Thyroid gland (tissue), 4 donors: ENCODE measurements around the gene RAB23. TPM values are rescaled to one million over a fixed set of nuclear protein-coding genes. Genes with fewer than 3 reads are reported as not detected.

Experiments
- DNase-seq, 2 donors: peaks; one replicate each; pipeline ENCODE4 v3.0.0-alpha.2; 2019
- H3K27ac ChIP-seq, 3 donors: fragments of 200-600 bp; sonication (generic); 1 replicate in 2 of 3; 2 replicates in 1 of 3; pipeline ENCODE4 v1.5.1; 2016 to 2019; ENCODE audit warnings: mild to moderate bottlenecking in 1 of 3, moderate library complexity in 1 of 3
- H3K27me3 ChIP-seq: fragments of 200-600 bp; sonication (generic); one replicate; pipeline ENCODE4 v1.5.1; 2019
- H3K36me3 ChIP-seq, 2 donors: fragments of 200-600 bp; sonication (generic); one replicate each; pipeline ENCODE4 v1.5.1; 2016 to 2019
- H3K4me1 ChIP-seq, 2 donors: fragments of 200-600 bp; sonication (generic); one replicate each; pipeline ENCODE4 v1.5.1; 2017 to 2019
- H3K4me3 ChIP-seq, 3 donors: fragments of 200-600 bp; sonication (generic); replicated peaks in 1 of 3; 1 replicate in 2 of 3; 2 replicates in 1 of 3; pipeline ENCODE4 v1.5.1; 2016; ENCODE audit warnings: mild to moderate bottlenecking in 1 of 3
- H3K9me3 ChIP-seq: fragments of 200-600 bp; sonication (generic); one replicate; pipeline ENCODE4 v1.5.1; 2017
- POLR2A ChIP-seq, 2 donors: fragments of 450-650 bp; IDR thresholded peaks; one replicate each; pipeline ENCODE4 v1.6.1; 2017; ENCODE audit warnings: antibody characterized with exemption in 2 of 2, mild to moderate bottlenecking in 2 of 2, moderate library complexity in 1 of 2
- WGBS, 2 donors: methylation state at CpG; one replicate each; pipeline ENCODE4 v1.1.5; 2017; 5-methylcytosine and 5-hydroxymethylcytosine counted together
- intact Hi-C: fragments of 100-400 bp; cut with DNase I; formaldehyde crosslinking; loops from one replicate; pipeline ENCODE4 v1.15.1; 2023
- total RNA-seq, 4 donors: library from RNA; depleted of rRNA; stranded (reverse); fragments of >200 nt; gene quantifications; one replicate each; pipeline ENCODE4 v1.2.3, GENCODE V29; 2016
- TF ChIP-seq, protein P1 (sequence below), 6 experiments: fragments of 200-600 bp in 3 of 6; fragments of 450-650 bp in 3 of 6; sonication (generic) in 3 of 6; IDR thresholded peaks; one replicate each; pipeline ENCODE4 v1.5.1; 2016 to 2019; ENCODE audit warnings: antibody characterized with exemption in 6 of 6, mild to moderate bottlenecking in 2 of 6, inconsistent platforms in 1 of 6, moderate library complexity in 1 of 6

RAB23 gene
- total RNA-seq, 4 donors from 2014 or later: 19.6 to 38.9 (median 27.9) TPM

DNA sequence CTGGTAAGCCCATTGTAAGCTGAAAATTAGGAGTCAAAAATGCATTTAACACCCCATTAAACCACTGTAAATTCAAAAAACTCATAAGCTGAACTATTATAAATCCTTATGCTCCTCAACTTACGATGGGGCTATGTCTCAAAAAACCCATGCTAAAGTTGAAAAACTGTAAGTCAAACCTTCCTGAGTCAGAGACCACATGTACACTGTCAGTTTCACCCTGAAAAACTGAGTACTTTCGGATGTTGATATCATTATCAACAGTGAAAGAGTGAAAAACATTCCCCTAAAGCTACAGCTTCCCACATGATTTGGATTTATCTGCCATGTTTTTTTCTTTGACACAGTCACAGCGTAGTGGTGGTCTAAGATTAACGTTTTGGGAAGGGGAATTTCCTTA, 14.2 kb downstream of the RAB23 start:
- H3K4me1 ChIP-seq: peaks cover 8 to 25% of the 10 kb centered on the region in 2 donors
- no peaks in the 10 kb centered on the region for H3K27me3 ChIP-seq
- no peak for TF ChIP-seq POLR2A (IDR thresholded peaks at IDR 0.05)
- TF ChIP-seq, protein P1, sequence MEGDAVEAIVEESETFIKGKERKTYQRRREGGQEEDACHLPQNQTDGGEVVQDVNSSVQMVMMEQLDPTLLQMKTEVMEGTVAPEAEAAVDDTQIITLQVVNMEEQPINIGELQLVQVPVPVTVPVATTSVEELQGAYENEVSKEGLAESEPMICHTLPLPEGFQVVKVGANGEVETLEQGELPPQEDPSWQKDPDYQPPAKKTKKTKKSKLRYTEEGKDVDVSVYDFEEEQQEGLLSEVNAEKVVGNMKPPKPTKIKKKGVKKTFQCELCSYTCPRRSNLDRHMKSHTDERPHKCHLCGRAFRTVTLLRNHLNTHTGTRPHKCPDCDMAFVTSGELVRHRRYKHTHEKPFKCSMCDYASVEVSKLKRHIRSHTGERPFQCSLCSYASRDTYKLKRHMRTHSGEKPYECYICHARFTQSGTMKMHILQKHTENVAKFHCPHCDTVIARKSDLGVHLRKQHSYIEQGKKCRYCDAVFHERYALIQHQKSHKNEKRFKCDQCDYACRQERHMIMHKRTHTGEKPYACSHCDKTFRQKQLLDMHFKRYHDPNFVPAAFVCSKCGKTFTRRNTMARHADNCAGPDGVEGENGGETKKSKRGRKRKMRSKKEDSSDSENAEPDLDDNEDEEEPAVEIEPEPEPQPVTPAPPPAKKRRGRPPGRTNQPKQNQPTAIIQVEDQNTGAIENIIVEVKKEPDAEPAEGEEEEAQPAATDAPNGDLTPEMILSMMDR (IDR thresholded peaks at IDR 0.05): no peak
- intact Hi-C loops: no loop called here
- no peaks in the 10 kb centered on the region for H3K36me3 ChIP-seq
- 96 to 98% methylated on average over 4 of the region's 4 CpGs for WGBS, 2 donors
- no peaks in the 10 kb centered on the region for H3K9me3 ChIP-seq
- no peak overlapping the region for H3K4me3 ChIP-seq
- H3K27ac ChIP-seq: no peak overlapping the region
- no peak for DNase-seq

DNA sequence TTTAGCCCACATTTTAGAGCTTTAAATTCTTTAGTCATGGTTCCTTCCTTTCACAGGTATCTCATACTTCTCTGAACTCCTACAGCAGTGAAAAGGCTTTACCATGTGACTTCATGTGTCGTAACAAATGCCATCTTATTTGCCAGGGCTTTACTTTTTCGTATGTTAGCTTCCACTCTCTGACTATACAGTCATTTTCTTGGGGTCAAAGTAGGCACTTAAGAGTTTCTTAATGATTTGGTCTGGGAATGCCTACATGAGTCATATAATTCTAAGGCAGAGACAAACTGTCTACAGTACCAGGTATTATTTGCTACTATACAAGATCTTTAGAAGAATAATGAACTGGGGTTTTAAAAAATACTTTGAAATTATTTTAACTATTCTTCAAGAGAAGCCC, 15.0 kb downstream of the RAB23 start:
- H3K4me3 ChIP-seq: no peak overlapping the region
- no peak for TF ChIP-seq POLR2A (IDR thresholded peaks at IDR 0.05)
- TF ChIP-seq, protein P1 (IDR thresholded peaks at IDR 0.05): no peak
- intact Hi-C loops: no loop called here
- no peak for DNase-seq
- no peaks in the 10 kb centered on the region for H3K27me3 ChIP-seq
- peaks cover 8 to 20% of the 10 kb centered on the region in 2 donors for H3K4me1 ChIP-seq
- 89 to 92% methylated on average over 2 of the region's 2 CpGs for WGBS, 2 donors
- no peak overlapping the region for H3K27ac ChIP-seq
- H3K9me3 ChIP-seq: no peaks in the 10 kb centered on the region
- no peaks in the 10 kb centered on the region for H3K36me3 ChIP-seq

DNA sequence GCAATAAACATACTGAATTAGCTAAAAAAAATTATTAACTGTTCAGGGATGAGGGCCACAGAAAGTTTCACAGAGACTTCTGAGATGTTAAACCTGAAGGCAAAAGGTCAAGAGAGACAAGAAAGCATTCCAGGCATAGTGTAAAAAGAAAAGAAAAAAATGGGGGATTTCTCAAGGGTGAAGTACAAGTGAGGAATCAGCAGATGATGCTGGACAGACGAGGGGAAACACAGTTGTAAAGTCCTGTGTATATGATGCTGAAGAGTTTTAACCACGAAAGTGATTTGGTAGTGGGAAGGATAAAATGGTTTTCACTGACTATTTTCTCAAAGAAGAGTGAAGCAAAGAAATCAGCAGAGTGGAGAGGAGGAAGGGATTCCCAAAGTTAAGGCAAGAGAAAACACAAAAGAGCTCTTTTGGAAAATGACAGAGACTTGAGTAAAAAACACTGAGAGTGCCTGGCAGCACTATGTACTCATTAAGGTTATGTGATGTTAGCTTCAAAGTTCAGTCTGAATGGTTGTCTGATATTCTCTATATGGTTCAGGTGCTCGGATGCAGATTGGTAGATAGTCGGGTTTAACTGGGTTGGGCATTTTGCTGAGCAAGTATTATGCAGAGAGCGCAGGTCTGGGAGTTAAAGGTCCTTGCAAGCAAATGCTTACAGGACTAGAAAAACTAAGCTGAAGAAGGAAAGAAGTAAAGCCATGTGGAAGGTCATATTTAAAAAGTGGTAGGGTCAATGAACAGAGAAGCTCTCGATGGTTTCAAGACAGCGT, 16.4 kb downstream of the RAB23 start:
- peaks cover 3 to 8% of the 10 kb centered on the region in 2 donors for H3K4me1 ChIP-seq
- no peak for TF ChIP-seq POLR2A (IDR thresholded peaks at IDR 0.05)
- TF ChIP-seq, protein P1 (IDR thresholded peaks at IDR 0.05): no peak
- H3K27ac ChIP-seq: peak overlapping the region in 1 of 3 donors; percentile 35
- DNase-seq: no peak
- no peaks in the 10 kb centered on the region for H3K36me3 ChIP-seq
- 86 to 91% methylated on average over 7 of the region's 7 CpGs for WGBS, 2 donors
- H3K27me3 ChIP-seq: no peaks in the 10 kb centered on the region
- no peak overlapping the region for H3K4me3 ChIP-seq
- intact Hi-C loops: no loop called here
- no peaks in the 10 kb centered on the region for H3K9me3 ChIP-seq

DNA sequence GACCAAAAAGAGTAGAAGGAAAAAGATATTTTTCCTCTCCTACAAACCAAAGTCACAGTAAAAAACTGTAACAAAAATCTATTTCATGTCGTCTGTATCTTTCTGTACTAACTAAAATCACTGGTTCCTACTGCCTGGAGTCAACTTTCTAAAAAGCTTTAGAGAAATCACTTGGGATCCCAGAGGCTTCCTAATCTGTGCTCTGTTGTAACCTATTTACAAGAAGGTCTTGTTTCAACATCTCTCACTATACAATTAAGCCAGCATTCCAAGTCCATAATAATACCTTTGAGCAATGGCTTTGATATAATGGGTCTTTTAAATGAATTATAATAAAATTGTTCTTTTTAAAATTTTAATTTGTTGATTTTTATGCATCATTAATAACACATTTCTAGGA, 20.4 kb downstream of the RAB23 start:
- intact Hi-C loops: no loop called here
- H3K27ac ChIP-seq: no peak overlapping the region
- no peak overlapping the region for H3K4me3 ChIP-seq
- H3K9me3 ChIP-seq: no peaks in the 10 kb centered on the region
- no peaks in the 10 kb centered on the region for H3K27me3 ChIP-seq
- H3K4me1 ChIP-seq: peaks cover 4 to 20% of the 10 kb centered on the region in 2 donors
- TF ChIP-seq, protein P1 (IDR thresholded peaks at IDR 0.05): no peak
- 80 to 89% methylated on average over 1 of the region's 1 CpG for WGBS, 2 donors
- no peak for DNase-seq
- no peaks in the 10 kb centered on the region for H3K36me3 ChIP-seq

DNA sequence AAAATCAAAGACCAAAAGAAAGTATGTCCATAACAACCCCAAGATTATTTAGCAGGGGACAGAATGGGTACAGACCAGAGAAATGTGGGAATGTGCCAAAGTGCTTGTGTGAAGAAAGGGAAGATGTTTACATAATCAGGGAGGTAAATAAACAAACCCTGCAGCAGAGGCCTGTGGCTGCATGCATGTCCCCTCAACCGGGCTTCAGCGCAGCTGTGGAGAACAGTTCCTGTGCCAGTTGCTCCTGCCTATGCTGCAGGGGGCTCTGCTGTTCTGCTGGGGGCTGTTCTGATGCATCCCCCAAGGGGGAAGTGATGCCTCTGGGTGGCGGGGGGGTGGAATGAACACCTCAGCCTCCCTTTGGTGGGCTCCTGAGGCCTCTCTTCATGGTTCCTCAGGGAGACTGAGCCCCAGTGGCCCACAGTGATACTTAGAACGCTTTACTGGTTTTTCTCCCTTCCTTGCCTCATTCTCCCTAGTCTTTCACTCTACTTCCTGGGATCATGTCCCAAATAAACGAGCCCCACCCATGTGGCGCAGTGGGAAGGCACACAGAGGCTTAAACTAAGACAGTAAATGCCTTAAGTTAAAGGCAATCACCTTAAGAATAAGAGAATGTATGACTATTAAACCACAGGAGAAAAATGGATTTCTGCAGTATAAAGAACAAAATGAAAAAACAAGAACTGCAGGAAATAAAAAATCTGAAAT, 23.0 kb downstream of the RAB23 start:
- H3K4me1 ChIP-seq: peaks cover 4 to 12% of the 10 kb centered on the region in 2 donors
- H3K27ac ChIP-seq: peak overlapping the region in 2 of 3 donors; percentile 4 to 68
- no peaks in the 10 kb centered on the region for H3K36me3 ChIP-seq
- no peaks in the 10 kb centered on the region for H3K9me3 ChIP-seq
- no peak overlapping the region for H3K4me3 ChIP-seq
- peak; percentile 26 to 61 for DNase-seq
- TF ChIP-seq, protein P1 (IDR thresholded peaks at IDR 0.05): no peak
- no peak for TF ChIP-seq POLR2A (IDR thresholded peaks at IDR 0.05)
- intact Hi-C loops: no loop called here
- no peaks in the 10 kb centered on the region for H3K27me3 ChIP-seq
- WGBS, 2 donors: 60 to 62% methylated on average over 6 of the region's 6 CpGs
